Renal pelvis (tissue), 4 donors: ENCODE measurements around the gene CDK15. TPM values are rescaled to one million over a fixed set of nuclear protein-coding genes. Genes with fewer than 3 reads are reported as not detected.

Experiments used
- DNase-seq: peaks from one replicate; pipeline ENCODE4 v3.0.0-alpha.2; 2013
- polyA plus RNA-seq, 3 donors: library from polyadenylated mRNA; unstranded; fragments of 120-200 nt; gene quantifications; one replicate each; pipeline ENCODE4 v1.2.1, GENCODE V29; 2013; ENCODE audit not compliant: insufficient read length in 3 of 3

CDK15 gene
- polyA plus RNA-seq, 3 donors: 1.0 to 1.5 (median 1.5) TPM

DNA sequence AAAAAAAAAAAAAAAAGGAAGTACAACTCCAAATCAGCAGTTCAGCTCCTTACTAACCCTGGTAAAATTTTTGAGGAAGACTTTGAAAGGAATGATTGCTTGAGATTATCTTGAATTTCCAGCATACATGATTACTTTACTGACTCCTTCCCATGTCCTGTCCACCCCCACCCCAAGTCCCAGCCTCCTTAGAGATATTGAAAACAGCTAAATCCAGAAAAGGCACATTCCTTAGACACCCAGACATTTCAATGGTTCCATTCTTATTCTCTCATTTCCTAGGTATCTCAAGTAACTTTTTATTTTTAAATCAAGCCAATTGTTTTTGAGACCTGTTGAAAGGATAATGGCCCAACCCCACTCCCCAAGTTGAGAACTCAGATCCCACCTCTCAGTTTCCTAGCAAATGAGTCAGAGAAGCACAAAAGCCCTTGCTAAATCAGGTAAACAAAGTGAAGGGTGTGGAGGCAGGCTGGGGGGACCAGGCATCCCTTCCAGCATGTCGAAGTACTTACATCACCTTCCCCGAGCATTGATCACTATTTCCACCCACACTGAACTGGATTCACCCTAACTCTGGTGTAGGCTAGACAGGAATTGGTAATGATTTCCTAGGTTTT is 131.9 kb downstream of the CDK15 start:
- no peak for DNase-seq

GRCh38 chr2:201938781-201939180 is 132.4 kb downstream of the CDK15 start:
- DNase-seq: no peak

GRCh38 chr2:201939453-201939941 is 133.2 kb downstream of the CDK15 start:
- peak; percentile 86 for DNase-seq

GRCh38 chr2:201942531-201942930 is 136.2 kb downstream of the CDK15 start:
- no peak for DNase-seq

Other genes with a start within 250 kb of the CDK15 start
- 10 to 100 TPM; 47.7 to 62.6 (median 48.6) TPM for gene TMEM237, start 163.0 kb upstream of the CDK15 start, polyA plus RNA-seq
- gene MPP4, start 107.9 kb upstream of the CDK15 start, polyA plus RNA-seq: under 1 TPM; 0.09 to 0.43 (median 0.23) TPM
- gene ALS2, start 25.6 kb upstream of the CDK15 start, polyA plus RNA-seq: 10 to 100 TPM; 25.4 to 35.7 (median 26.5) TPM
- 10 to 100 TPM; 54.8 to 72.0 (median 65.9) TPM for gene FZD7, start 227.3 kb downstream of the CDK15 start, polyA plus RNA-seq